Measurements from ENCODE around the gene ZNF428. TPM values are rescaled to one million over a fixed set of nuclear protein-coding genes. Genes with fewer than 3 reads are reported as not detected.

The ZNF428 gene
- total RNA-seq, 1 donor from 2014 or later: 53.4 TPM

- peaks cover 4% of the 10 kb centered on the region for H3K4me1 ChIP-seq (ENCODE audit: insufficient read depth, low read length)
- no peaks in the 10 kb centered on the region for H3K27me3 ChIP-seq (ENCODE audit: insufficient read depth, low read length)
- H3K9ac ChIP-seq (ENCODE audit: low read length): no peak overlapping the region
- no peak overlapping the region for H3K4me3 ChIP-seq (ENCODE audit: insufficient read depth, low read depth, low read length)
- TF ChIP-seq CTCF (IDR thresholded peaks at IDR 0.05; ENCODE audit: insufficient read depth, low read depth, low read length): no peak
- peak overlapping the region; percentile 79 for H3K4me2 ChIP-seq (ENCODE audit: low read length)
- H3K4me1 Mint-ChIP-seq (ENCODE audit: low read depth, unreplicated experiment): peaks cover 2% of the 10 kb centered on the region
- peaks cover 8% of the 10 kb centered on the region for H4K20me1 ChIP-seq (ENCODE audit: insufficient read depth, low read length)
- peaks cover 4% of the 10 kb centered on the region for H3K36me3 ChIP-seq (ENCODE audit: insufficient read depth, low read length)
- peaks cover 13% of the 10 kb centered on the region for H3K36me3 Mint-ChIP-seq (ENCODE audit: low read depth, unreplicated experiment)
- H2AFZ ChIP-seq (ENCODE audit: low read depth, low read length): no peak overlapping the region
- no peak overlapping the region for H3K27ac Mint-ChIP-seq (ENCODE audit: unreplicated experiment)
- no peak overlapping the region for H3K4me3 Mint-ChIP-seq (ENCODE audit: unreplicated experiment)
- H3K27me3 Mint-ChIP-seq (ENCODE audit: low read depth, unreplicated experiment): peaks cover 13% of the 10 kb centered on the region
- FAIRE-seq (no peak), DNase-seq (ENCODE audit: low read depth) (no peak)
- H3K9me3 ChIP-seq (ENCODE audit: insufficient read depth, low read depth, low read length): no peaks in the 10 kb centered on the region
- H3K79me2 ChIP-seq (ENCODE audit: insufficient read depth, low read length): peaks cover 3% of the 10 kb centered on the region
- H3K9me3 Mint-ChIP-seq (ENCODE audit: unreplicated experiment): peaks cover 1% of the 10 kb centered on the region
- H3K27ac ChIP-seq (ENCODE audit: low read depth, low read length): no peak overlapping the region
These were observed 38.0 kb downstream of the ZNF428 start for GRCh38 chr19:43581467-43581866.

- no peak overlapping the region for H2AFZ ChIP-seq (ENCODE audit: low read depth, low read length)
- no peaks in the 10 kb centered on the region for H4K20me1 ChIP-seq (ENCODE audit: insufficient read depth, low read length)
- H3K36me3 Mint-ChIP-seq (ENCODE audit: low read depth, unreplicated experiment): peaks cover 5% of the 10 kb centered on the region
- FAIRE-seq (no peak), DNase-seq (ENCODE audit: low read depth) (no peak)
- no peak overlapping the region for H3K9ac ChIP-seq (ENCODE audit: low read length)
- H3K9me3 ChIP-seq (ENCODE audit: insufficient read depth, low read depth, low read length): no peaks in the 10 kb centered on the region
- peaks cover 15% of the 10 kb centered on the region for H3K4me1 ChIP-seq (ENCODE audit: insufficient read depth, low read length)
- peaks cover 2% of the 10 kb centered on the region for H3K9me3 Mint-ChIP-seq (ENCODE audit: unreplicated experiment)
- no peaks in the 10 kb centered on the region for H3K27me3 ChIP-seq (ENCODE audit: insufficient read depth, low read length)
- no peak for TF ChIP-seq CTCF (IDR thresholded peaks at IDR 0.05; ENCODE audit: insufficient read depth, low read depth, low read length)
- no peak for TF ChIP-seq EZH2 (IDR thresholded peaks at IDR 0.05; ENCODE audit: insufficient read depth, low read length)
- H3K27me3 Mint-ChIP-seq (ENCODE audit: low read depth, unreplicated experiment): peaks cover 13% of the 10 kb centered on the region
- H3K4me3 ChIP-seq (ENCODE audit: insufficient read depth, low read depth, low read length): no peak overlapping the region
- H3K36me3 ChIP-seq (ENCODE audit: insufficient read depth, low read length): no peaks in the 10 kb centered on the region
- H3K79me2 ChIP-seq (ENCODE audit: insufficient read depth, low read length): peaks cover 14% of the 10 kb centered on the region
- no peak overlapping the region for H3K27ac Mint-ChIP-seq (ENCODE audit: unreplicated experiment)
- peaks cover 2% of the 10 kb centered on the region for H3K4me1 Mint-ChIP-seq (ENCODE audit: low read depth, unreplicated experiment)
- no peak overlapping the region for H3K27ac ChIP-seq (ENCODE audit: low read depth, low read length)
- H3K4me2 ChIP-seq (ENCODE audit: low read length): no peak overlapping the region
- H3K4me3 Mint-ChIP-seq (ENCODE audit: unreplicated experiment): no peak overlapping the region
These were observed 40.6 kb downstream of the ZNF428 start for GRCh38 chr19:43578787-43579186.

GRCh38 chr19:43575955-43576878, 43.2 kb downstream of the ZNF428 start:
- Histone ChIP-seq H3K4me3 (ENCODE audit: insufficient read depth, low read depth, low read length) (peak overlapping the region; percentile 90), H3K36me3 (ENCODE audit: insufficient read depth, low read length) (peaks cover 2% of the 10 kb centered on the region), H3K27ac (ENCODE audit: low read depth, low read length) (peak overlapping the region; percentile 54), H3K27me3 (ENCODE audit: insufficient read depth, low read length) (no peaks in the 10 kb centered on the region), H3K4me2 (ENCODE audit: low read length) (peak overlapping the region; percentile 97), H4K20me1 (ENCODE audit: insufficient read depth, low read length) (no peaks in the 10 kb centered on the region), H2AFZ (ENCODE audit: low read depth, low read length) (peak overlapping the region; percentile 74), H3K79me2 (ENCODE audit: insufficient read depth, low read length) (peaks cover 21% of the 10 kb centered on the region), H3K9me3 (ENCODE audit: insufficient read depth, low read depth, low read length) (no peaks in the 10 kb centered on the region), H3K4me1 (ENCODE audit: insufficient read depth, low read length) (peaks cover 14% of the 10 kb centered on the region), H3K9ac (ENCODE audit: low read length) (peak overlapping the region; percentile 58)
- DNase-seq (ENCODE audit: low read depth) (no peak), FAIRE-seq (no peak)
- Mint-ChIP-seq H3K27ac (ENCODE audit: unreplicated experiment) (no peak overlapping the region), H3K4me1 (ENCODE audit: low read depth, unreplicated experiment) (peaks cover 2% of the 10 kb centered on the region), H3K9me3 (ENCODE audit: unreplicated experiment) (peaks cover 2% of the 10 kb centered on the region), H3K27me3 (ENCODE audit: low read depth, unreplicated experiment) (peaks cover 13% of the 10 kb centered on the region), H3K36me3 (ENCODE audit: low read depth, unreplicated experiment) (peaks cover 5% of the 10 kb centered on the region), H3K4me3 (ENCODE audit: unreplicated experiment) (peak overlapping the region; percentile 71)
- TF ChIP-seq CTCF (IDR thresholded peaks at IDR 0.05; ENCODE audit: insufficient read depth, low read depth, low read length): no peak
- TF ChIP-seq EZH2 (IDR thresholded peaks at IDR 0.05; ENCODE audit: insufficient read depth, low read length): no peak

Measured in astrocyte (in vitro differentiated cells and primary cell).